Measurements from ENCODE around the gene LENG1. TPM values are rescaled to one million over a fixed set of nuclear protein-coding genes. Genes with fewer than 3 reads are reported as not detected.

Gene LENG1
- total RNA-seq, 1 donor from 2014 or later, result 7.3 TPM

- H3K9me3 ChIP-seq (replicated peaks), result no peaks in the 10 kb centered on the region
- intact Hi-C loops (cut with micrococcal nuclease), result no loop called here
- peaks cover 27% of the 10 kb centered on the region for H3K36me3 ChIP-seq
- H3K4me1 ChIP-seq, result peaks cover 36% of the 10 kb centered on the region
- H3K27me3 ChIP-seq (ENCODE audit: low read depth), result no peaks in the 10 kb centered on the region
- no peak for DNase-seq
- H3K27ac ChIP-seq (replicated peaks), result peak overlapping the region; percentile 100
- TF ChIP-seq CTCF (IDR thresholded peaks at IDR 0.05; ENCODE audit: borderline replicate concordance), result no peak
- H3K4me3 ChIP-seq, result peak overlapping the region; percentile 91
These were observed 32.4 kb upstream of the LENG1 start for GRCh38 chr19:54191811-54192453.

DNA sequence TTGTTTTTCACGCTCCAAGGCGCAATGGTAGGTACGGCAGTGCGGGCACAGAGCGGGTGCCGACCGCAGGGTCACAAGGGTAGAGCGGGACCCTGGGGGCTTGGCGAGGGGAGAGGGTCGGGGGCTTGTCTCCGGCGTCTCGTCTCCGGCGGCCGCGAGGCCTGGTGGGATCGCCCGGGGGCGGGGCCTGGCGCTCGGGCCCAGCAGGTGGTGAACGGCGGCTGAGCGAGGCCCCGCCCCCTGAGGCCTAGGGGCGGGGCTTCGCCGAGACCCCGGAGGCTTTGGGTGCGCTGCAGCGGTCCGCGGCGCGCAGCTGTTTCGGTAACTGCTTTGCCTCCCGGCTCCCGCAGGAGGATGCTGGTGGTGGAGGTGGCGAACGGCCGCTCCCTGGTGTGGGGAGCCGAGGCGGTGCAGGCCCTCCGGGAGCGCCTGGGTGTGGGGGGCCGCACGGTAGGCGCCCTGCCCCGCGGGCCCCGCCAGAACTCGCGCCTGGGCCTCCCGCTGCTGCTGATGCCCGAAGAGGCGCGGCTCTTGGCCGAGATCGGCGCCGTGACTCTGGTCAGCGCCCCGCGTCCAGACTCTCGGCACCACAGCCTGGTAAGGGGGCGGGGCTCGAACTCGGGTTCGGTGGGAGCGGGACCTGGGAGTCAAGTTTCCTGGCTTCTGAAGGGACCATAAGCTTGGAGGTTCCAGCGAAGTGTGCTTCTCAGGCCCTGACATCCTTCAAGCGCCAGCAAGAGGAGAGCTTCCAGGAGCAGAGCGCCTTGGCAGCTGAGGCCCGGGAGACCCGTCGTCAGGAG lies 31.7 kb upstream of the LENG1 start, which contains the start of gene TSEN34:
TSS of gene TSEN34 (plus strand) at position 298 of the 800 bp plus-strand sequence. CDS start at position 355, 57 bp downstream.
- intact Hi-C loops (cut with micrococcal nuclease), result no loop called here
- H3K9me3 ChIP-seq (replicated peaks), result no peaks in the 10 kb centered on the region
- peaks cover 27% of the 10 kb centered on the region for H3K36me3 ChIP-seq
- no peaks in the 10 kb centered on the region for H3K27me3 ChIP-seq (ENCODE audit: low read depth)
- H3K4me3 ChIP-seq, result peak within 1 kb of the TSS; percentile 91
- H3K27ac ChIP-seq (replicated peaks), result peak within 1 kb of the TSS; percentile 100
- TF ChIP-seq CTCF (IDR thresholded peaks at IDR 0.05; ENCODE audit: borderline replicate concordance), result no peak
- DNase-seq, result peak; percentile 88
- H3K4me1 ChIP-seq, result peaks cover 36% of the 10 kb centered on the region

DNA sequence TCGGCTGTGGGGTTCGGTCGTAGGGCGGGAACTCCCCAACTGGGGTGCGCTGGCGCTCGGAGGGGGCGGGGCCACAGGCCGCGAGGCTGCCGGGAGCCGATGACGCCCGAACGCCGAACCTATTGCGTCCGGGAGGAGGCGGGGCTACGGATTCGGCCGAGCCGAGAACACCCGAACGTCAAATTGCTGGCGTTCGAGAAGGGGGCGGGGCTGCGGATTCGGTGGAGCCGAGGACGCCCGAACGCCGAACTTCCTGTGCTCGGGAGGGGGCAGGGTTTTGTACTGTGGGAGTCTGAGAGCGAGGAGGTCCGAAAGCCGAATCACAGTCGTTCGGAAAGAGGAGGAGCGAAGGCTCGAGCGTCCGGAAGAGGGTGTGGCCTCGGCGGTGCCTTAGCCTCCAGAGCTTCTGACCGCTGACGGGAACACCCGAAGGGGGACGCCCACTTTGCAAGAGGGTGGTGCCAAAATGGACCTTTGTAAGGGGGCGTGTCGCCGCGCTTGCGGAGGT lies 31.0 kb upstream of the LENG1 start:
- intact Hi-C loops (cut with micrococcal nuclease), result no loop called here
- peaks cover 27% of the 10 kb centered on the region for H3K36me3 ChIP-seq

GRCh38 chr19:54189735-54190502 lies 30.4 kb upstream of the LENG1 start:
- no peaks in the 10 kb centered on the region for H3K27me3 ChIP-seq (ENCODE audit: low read depth)
- TF ChIP-seq CTCF (IDR thresholded peaks at IDR 0.05; ENCODE audit: borderline replicate concordance), result no peak
- DNase-seq, result peak; percentile 100
- intact Hi-C loops (cut with micrococcal nuclease), result no loop called here
- H3K36me3 ChIP-seq, result peaks cover 22% of the 10 kb centered on the region
- peak overlapping the region; percentile 91 for H3K4me3 ChIP-seq
- H3K27ac ChIP-seq (replicated peaks), result peak overlapping the region; percentile 100
- H3K4me1 ChIP-seq, result peaks cover 36% of the 10 kb centered on the region
- no peaks in the 10 kb centered on the region for H3K9me3 ChIP-seq (replicated peaks)

More for the DNA sequence above, 31.0 kb upstream of the LENG1 start:
- Histone ChIP-seq H3K9me3 (replicated peaks) (no peaks in the 10 kb centered on the region), H3K4me3 (peak overlapping the region; percentile 91), H3K4me1 (peaks cover 36% of the 10 kb centered on the region), H3K27ac (replicated peaks) (peak overlapping the region; percentile 100), H3K27me3 (ENCODE audit: low read depth) (no peaks in the 10 kb centered on the region)
- TF ChIP-seq CTCF (IDR thresholded peaks at IDR 0.05; ENCODE audit: borderline replicate concordance), result no peak
- DNase-seq, result peak; percentile 99

- no peaks in the 10 kb centered on the region for H3K9me3 ChIP-seq (replicated peaks)
- peak within 1 kb of the TSS; percentile 100 for H3K27ac ChIP-seq (replicated peaks)
- peaks cover 36% of the 10 kb centered on the region for H3K4me1 ChIP-seq
- H3K27me3 ChIP-seq (ENCODE audit: low read depth), result no peaks in the 10 kb centered on the region
- no peak for DNase-seq
- peak within 1 kb of the TSS; percentile 91 for H3K4me3 ChIP-seq
- intact Hi-C loops (cut with micrococcal nuclease), result no loop called here
- TF ChIP-seq CTCF (IDR thresholded peaks at IDR 0.05; ENCODE audit: borderline replicate concordance), result peak; percentile 44
- peaks cover 16% of the 10 kb centered on the region for H3K36me3 ChIP-seq
These were observed 29.7 kb upstream of the LENG1 start, which contains the start of gene MBOAT7 for GRCh38 chr19:54189145-54189734. Gene MBOAT7, minus strand, starts transcription at chr19:54189580. Its CDS starts 1,072 bp downstream, at chr19:54188508.

Data from left ventricle myocardium inferior (tissue), 1 donor.